ENCODE data around the gene CLCN2. TPM values are rescaled to one million over a fixed set of nuclear protein-coding genes. Genes with fewer than 3 reads are reported as not detected.

Gene CLCN2
- polyA plus RNA-seq, 1 experiment = 2.6 TPM

GRCh38 chr3:184372911-184373310, 11.5 kb upstream of the CLCN2 start:
- ChIA-PET POLR2A (no interaction called here), CTCF (interaction anchor here (1.0 to 10.3 kb wide), 12 partner anchors 9 to 406 kb away, joined by 3 to 195 read pairs (median 11); partner anchors contain the start of gene FAM131A)
- DNase-seq (ENCODE audit: low read depth) = no peak
- Histone ChIP-seq H3K4me3 (ENCODE audit: low read depth, low read length) (no peak overlapping the region), H3K27me3 (ENCODE audit: control insufficient read depth, insufficient read depth, low read length) (no peaks in the 10 kb centered on the region; the same call in 1 of the 2 replicates), H3K36me3 (ENCODE audit: control insufficient read depth, insufficient read depth, low read length) (peaks cover 2% of the 10 kb centered on the region; the same call in 1 of the 2 replicates)
- TF ChIP-seq, protein P1, sequence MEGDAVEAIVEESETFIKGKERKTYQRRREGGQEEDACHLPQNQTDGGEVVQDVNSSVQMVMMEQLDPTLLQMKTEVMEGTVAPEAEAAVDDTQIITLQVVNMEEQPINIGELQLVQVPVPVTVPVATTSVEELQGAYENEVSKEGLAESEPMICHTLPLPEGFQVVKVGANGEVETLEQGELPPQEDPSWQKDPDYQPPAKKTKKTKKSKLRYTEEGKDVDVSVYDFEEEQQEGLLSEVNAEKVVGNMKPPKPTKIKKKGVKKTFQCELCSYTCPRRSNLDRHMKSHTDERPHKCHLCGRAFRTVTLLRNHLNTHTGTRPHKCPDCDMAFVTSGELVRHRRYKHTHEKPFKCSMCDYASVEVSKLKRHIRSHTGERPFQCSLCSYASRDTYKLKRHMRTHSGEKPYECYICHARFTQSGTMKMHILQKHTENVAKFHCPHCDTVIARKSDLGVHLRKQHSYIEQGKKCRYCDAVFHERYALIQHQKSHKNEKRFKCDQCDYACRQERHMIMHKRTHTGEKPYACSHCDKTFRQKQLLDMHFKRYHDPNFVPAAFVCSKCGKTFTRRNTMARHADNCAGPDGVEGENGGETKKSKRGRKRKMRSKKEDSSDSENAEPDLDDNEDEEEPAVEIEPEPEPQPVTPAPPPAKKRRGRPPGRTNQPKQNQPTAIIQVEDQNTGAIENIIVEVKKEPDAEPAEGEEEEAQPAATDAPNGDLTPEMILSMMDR (IDR thresholded peaks at IDR 0.05; ENCODE audit: insufficient read depth, low read depth, low read length) = no peak

GRCh38 chr3:184372296-184372821, 11.0 kb upstream of the CLCN2 start:
- TF ChIP-seq, protein P1 (IDR thresholded peaks at IDR 0.05; ENCODE audit: insufficient read depth, low read depth, low read length) = no peak
- Histone ChIP-seq H3K27me3 (ENCODE audit: control insufficient read depth, insufficient read depth, low read length) (no peaks in the 10 kb centered on the region; the same call in 1 of the 2 replicates), H3K36me3 (ENCODE audit: control insufficient read depth, insufficient read depth, low read length) (peaks cover 4% of the 10 kb centered on the region; the same call in 1 of the 2 replicates), H3K4me3 (ENCODE audit: low read depth, low read length) (no peak overlapping the region)
- DNase-seq (ENCODE audit: low read depth) = no peak
- POLR2A ChIA-PET = interaction anchor here (1.2 kb wide), 1 partner anchor 8 kb away, joined by 3 read pairs; no protein-coding TSS in a partner anchor
- CTCF ChIA-PET = interaction anchor here (0.9 to 10.3 kb wide), 33 partner anchors 8 to 475 kb away, joined by 3 to 195 read pairs (median 5); partner anchors contain the start of gene FAM131A

GRCh38 chr3:184371570-184372018, 10.2 kb upstream of the CLCN2 start:
- DNase-seq (ENCODE audit: low read depth) = peak; percentile 36
- Histone ChIP-seq H3K4me3 (ENCODE audit: low read depth, low read length) (no peak overlapping the region), H3K27me3 (ENCODE audit: control insufficient read depth, insufficient read depth, low read length) (no peaks in the 10 kb centered on the region; the same call in 1 of the 2 replicates), H3K36me3 (ENCODE audit: control insufficient read depth, insufficient read depth, low read length) (peaks cover 4% of the 10 kb centered on the region; the same call in 1 of the 2 replicates)
- POLR2A ChIA-PET = interaction anchor here (1.1 to 1.2 kb wide), 2 partner anchors 9 to 28 kb away, joined by 3 to 8 read pairs; no protein-coding TSS in a partner anchor
- CTCF ChIA-PET = interaction anchor here (0.6 to 10.3 kb wide), 44 partner anchors 8 to 474 kb away, joined by 3 to 195 read pairs (median 4); partner anchors contain the start of genes CLCN2, FAM131A and POLR2H
- TF ChIP-seq, protein P1 (IDR thresholded peaks at IDR 0.05; ENCODE audit: insufficient read depth, low read depth, low read length) = peak; percentile 99

GRCh38 chr3:184368586-184369183, 7.3 kb upstream of the CLCN2 start:
- Histone ChIP-seq H3K36me3 (ENCODE audit: control insufficient read depth, insufficient read depth, low read length) (peaks cover 4% of the 10 kb centered on the region; the same call in 1 of the 2 replicates), H3K4me3 (ENCODE audit: low read depth, low read length) (no peak overlapping the region), H3K27me3 (ENCODE audit: control insufficient read depth, insufficient read depth, low read length) (no peaks in the 10 kb centered on the region)
- CTCF ChIA-PET = interaction anchor here (0.7 to 10.3 kb wide), 8 partner anchors 11 to 173 kb away, joined by 3 to 195 read pairs (median 3); partner anchors contain the start of gene CHRD
- TF ChIP-seq, protein P1 (IDR thresholded peaks at IDR 0.05; ENCODE audit: insufficient read depth, low read depth, low read length) = no peak
- POLR2A ChIA-PET = interaction anchor here (0.6 kb wide), 1 partner anchor 381 kb away, joined by 3 read pairs; no protein-coding TSS in a partner anchor
- peak; percentile 46 for DNase-seq (ENCODE audit: low read depth)

GRCh38 chr3:184368116-184368515, 6.7 kb upstream of the CLCN2 start:
- no peak for DNase-seq (ENCODE audit: low read depth)
- CTCF ChIA-PET = interaction anchor here (0.7 to 10.3 kb wide), 5 partner anchors 14 to 174 kb away, joined by 3 to 195 read pairs (median 5); no protein-coding TSS in a partner anchor

More at GRCh38 chr3:184368116-184368515, 6.7 kb upstream of the CLCN2 start:
- TF ChIP-seq, protein P1 (IDR thresholded peaks at IDR 0.05; ENCODE audit: insufficient read depth, low read depth, low read length) = no peak
- peaks cover 4% of the 10 kb centered on the region; the same call in 1 of the 2 replicates for H3K36me3 ChIP-seq (ENCODE audit: control insufficient read depth, insufficient read depth, low read length)
- no peak overlapping the region for H3K4me3 ChIP-seq (ENCODE audit: low read depth, low read length)
- POLR2A ChIA-PET = no interaction called here
- no peaks in the 10 kb centered on the region for H3K27me3 ChIP-seq (ENCODE audit: control insufficient read depth, insufficient read depth, low read length)
